HepG2 (cell line): Measurements from ENCODE around the gene PTPN3. TPM values are rescaled to one million over a fixed set of nuclear protein-coding genes. Genes with fewer than 3 reads are reported as not detected.

ENCODE experiments used
- ATAC-seq: fragments of 200-7000 bp; cut with Tn5 transposase; 3 replicates; pipeline ENCODE4 v1.9.1; 2020; ENCODE audit warnings: mild to moderate bottlenecking, moderate library complexity
- BruUV-seq: library from RNA; stranded (reverse); fragments of 400-500 nt; replicated peaks from 2 replicates; lab custom pipeline; 2021; lab: Mats Ljungman, UMichigan
- CTCF ChIA-PET: fragments of 300-600 bp; formaldehyde crosslinking; extraction: SDS; loops from one replicate; lab custom pipeline; 2021; ENCODE audit warnings: low total read pairs, inconsistent platforms, low intra/inter-chr PET ratio; lab: Yijun Ruan, JAX
- POLR2A ChIA-PET: fragments of 350-600 bp; sonication (Branson Sonifier 250); formaldehyde crosslinking; loops from one replicate; lab custom pipeline; 2020; ENCODE audit warnings: antibody characterized with exemption, inconsistent platforms; lab: Yijun Ruan, JAX
- DNase-seq: peaks from one replicate; pipeline ENCODE4 v3.0.0-alpha.2; 2015; ENCODE audit warnings: low spot score
- FAIRE-seq: peaks from 3 replicates; lab custom pipeline; 2011; peaks lifted over from hg19 to GRCh38; lab: Jason Lieb, UNC
- H2AFZ ChIP-seq: one replicate; pipeline ENCODE4 v1.6.1; 2011; ENCODE audit warnings: low read length, inconsistent platforms
- H3K27ac ChIP-seq: fragments of 300-600 bp; 3 replicates; pipeline ENCODE4 v1.8.0; 2011; ENCODE audit warnings: mixed run types, mild to moderate bottlenecking, mixed read lengths, low read length, inconsistent platforms; ENCODE audit not compliant: insufficient read depth; ENCODE audit errors: extremely low read length
- H3K27me3 ChIP-seq, 2 experiments: fragments of 200-600 bp in 1 of 2; 2 replicates in 1 of 2; 3 replicates in 1 of 2; pipeline versions ENCODE4 v1.6.0 to v1.8.0; 2011; ENCODE audit warnings: low read length in 2 of 2, mild to moderate bottlenecking in 2 of 2, moderate library complexity in 2 of 2, inconsistent platforms in 1 of 2; ENCODE audit not compliant: insufficient read depth in 2 of 2, control insufficient read depth in 1 of 2
- H3K36me3 ChIP-seq, 2 experiments: fragments of 200-600 bp in 1 of 2; replicated peaks in 1 of 2; 2 replicates in 1 of 2; 3 replicates in 1 of 2; pipeline versions ENCODE4 v1.5.1 to v1.8.0; 2011; ENCODE audit warnings: low read length in 2 of 2, inconsistent platforms in 1 of 2; ENCODE audit not compliant: insufficient read depth in 2 of 2, control insufficient read depth in 1 of 2
- H3K4me1 ChIP-seq: 2 replicates; pipeline ENCODE4 v1.5.1; 2012; ENCODE audit warnings: low read length, inconsistent platforms; ENCODE audit not compliant: insufficient read depth
- H3K4me2 ChIP-seq: 2 replicates; pipeline ENCODE4 v1.6.0; 2011; ENCODE audit warnings: low read depth, low read length, inconsistent platforms
- H3K4me3 ChIP-seq, 3 experiments: fragments of 200-600 bp in 1 of 3; sonication (generic), shearing (Covaris generic) in 1 of 3; replicated peaks in 1 of 3; 2 replicates each; pipeline ENCODE4 v1.5.1; 2011 to 2016; ENCODE audit warnings: low read length in 3 of 3, inconsistent platforms in 2 of 3, low read depth in 2 of 3, mild to moderate bottlenecking in 2 of 3, control low read depth in 1 of 3, mixed read lengths in 1 of 3; ENCODE audit not compliant: insufficient read depth in 1 of 3
- H3K79me2 ChIP-seq: one replicate; pipeline ENCODE4 v1.6.1; 2011; ENCODE audit warnings: low read length, inconsistent platforms; ENCODE audit not compliant: insufficient read depth
- H3K9ac ChIP-seq: 2 replicates; pipeline ENCODE4 v1.6.0; 2011; ENCODE audit warnings: mild to moderate bottlenecking, low read depth, low read length, inconsistent platforms; ENCODE audit not compliant: insufficient read depth
- H3K9me3 ChIP-seq: 2 replicates; pipeline ENCODE4 v1.5.1; 2012; ENCODE audit warnings: mild to moderate bottlenecking, low read length
- H4K20me1 ChIP-seq: 2 replicates; pipeline ENCODE4 v1.6.0; 2011; ENCODE audit warnings: inconsistent platforms, mild to moderate bottlenecking, low read length, moderate library complexity; ENCODE audit not compliant: insufficient read depth
- ADNP ChIP-seq: sonication (generic); formaldehyde crosslinking; IDR thresholded peaks from 2 replicates; pipeline ENCODE4 v1.4.0; 2020; ENCODE audit warnings: missing genetic modification reagents
- CCAR2 ChIP-seq: fragments of 200-400 bp; formaldehyde crosslinking; optimal IDR thresholded peaks from 2 replicates; pipeline ENCODE3; 2018; ENCODE audit warnings: low read depth, mild to moderate bottlenecking, low read length, moderate library complexity
- SOX5 ChIP-seq: IDR thresholded peaks from 2 replicates; pipeline ENCODE4 v1.6.1; 2016; ENCODE audit warnings: borderline replicate concordance
- ZNF276 ChIP-seq: sonication (generic); formaldehyde crosslinking; IDR thresholded peaks from 2 replicates; pipeline ENCODE4 v1.4.0; 2020; ENCODE audit warnings: mild to moderate bottlenecking, low read depth, missing genetic modification reagents
- ZNF333 ChIP-seq: sonication (generic); formaldehyde crosslinking; IDR thresholded peaks from 2 replicates; pipeline ENCODE4 v1.4.0; 2020; ENCODE audit warnings: mild to moderate bottlenecking, missing genetic modification reagents, borderline replicate concordance
- ZNF33A ChIP-seq: sonication (generic); formaldehyde crosslinking; IDR thresholded peaks from 2 replicates; pipeline ENCODE4 v1.5.1; 2020; ENCODE audit warnings: missing genetic modification reagents, mild to moderate bottlenecking, moderate library complexity, borderline replicate concordance
- ZNF496 ChIP-seq: sonication (generic); formaldehyde crosslinking; IDR thresholded peaks from 2 replicates; pipeline ENCODE4 v1.8.1; 2023; ENCODE audit warnings: mild to moderate bottlenecking, moderate library complexity, missing genetic modification reagents; ENCODE audit not compliant: insufficient replicate concordance
- ZNF564 ChIP-seq: sonication (generic); formaldehyde crosslinking; IDR thresholded peaks from 2 replicates; pipeline ENCODE4 v1.8.1; 2023; ENCODE audit warnings: mild to moderate bottlenecking, missing genetic modification reagents
- ZNF652 ChIP-seq: IDR thresholded peaks from 2 replicates; pipeline ENCODE4 v1.6.1; 2016; ENCODE audit warnings: low read depth, borderline replicate concordance
- WGBS: methylation state at CpG from one replicate; pipeline ENCODE4 v1.1.6; 2017; ENCODE audit warnings: low lambda C conversion rate; 5-methylcytosine and 5-hydroxymethylcytosine counted together
- in situ Hi-C: cut with HindIII; loops from 2 replicates; pipeline ENCODE4 v1.10.0; 2017; ENCODE audit warnings: low pct_unique_long_range_greater_than_20kb; ENCODE audit not compliant: extremely low pct_ligation_motif_present
- intact Hi-C: fragments of 100-400 bp; cut with micrococcal nuclease; formaldehyde crosslinking; loops from one replicate; pipeline ENCODE4 v1.10.0; 2022; ENCODE audit not compliant: unreplicated experiment
- polyA plus RNA-seq, 8 experiments: library from polyadenylated mRNA; depleted of rRNA in 3 of 8; stranded (reverse) in 7 of 8; unstranded in 1 of 8; fragments of >200 nt; fragmentation: Illumina TruSeq in 4 of 8; extraction: Trizol in 4 of 8; gene quantifications; 2 replicates each; pipeline versions ENCODE4 v1.2.1 to v1.2.3, GENCODE V29; 2011 to 2016; ENCODE audit warnings: low read depth in 4 of 8, missing spikeins in 1 of 8, mixed read lengths in 1 of 8; ENCODE audit not compliant: insufficient read depth in 1 of 8
- total RNA-seq, 5 experiments: library from RNA; depleted of rRNA; stranded (reverse); fragments of >200 nt; fragmentation: Illumina TruSeq; extraction: Trizol; gene quantifications; 2 replicates each; pipeline ENCODE4 v1.2.3, GENCODE V29; 2016; ENCODE audit warnings: low read depth in 1 of 5
- TF ChIP-seq, protein P1 (sequence below): sonication (generic); formaldehyde crosslinking; IDR thresholded peaks from 2 replicates; pipeline ENCODE4 v1.5.1; 2020; ENCODE audit warnings: mild to moderate bottlenecking, missing genetic modification reagents, moderate library complexity
- TF ChIP-seq, protein P2 (sequence below): sonication (generic); formaldehyde crosslinking; IDR thresholded peaks from 2 replicates; pipeline ENCODE4 v1.5.0; 2020; ENCODE audit warnings: missing genetic modification reagents
- TF ChIP-seq, protein P3 (sequence below): IDR thresholded peaks from 2 replicates; pipeline ENCODE4 v1.6.1; 2016; ENCODE audit warnings: missing biosample characterization, missing genetic modification reagents, low read depth
- TF ChIP-seq, protein P4 (sequence below): fragments of 450-650 bp; IDR thresholded peaks from 2 replicates; pipeline ENCODE4 v1.6.1; 2017; ENCODE audit warnings: mild to moderate bottlenecking

PTPN3 gene
- total and polyA plus RNA-seq, 2 of the 13 experiments (the other 11 are each of a cell fraction or from before 2014, with no cell fraction given), result 5.6 to 20.5 TPM

DNA sequence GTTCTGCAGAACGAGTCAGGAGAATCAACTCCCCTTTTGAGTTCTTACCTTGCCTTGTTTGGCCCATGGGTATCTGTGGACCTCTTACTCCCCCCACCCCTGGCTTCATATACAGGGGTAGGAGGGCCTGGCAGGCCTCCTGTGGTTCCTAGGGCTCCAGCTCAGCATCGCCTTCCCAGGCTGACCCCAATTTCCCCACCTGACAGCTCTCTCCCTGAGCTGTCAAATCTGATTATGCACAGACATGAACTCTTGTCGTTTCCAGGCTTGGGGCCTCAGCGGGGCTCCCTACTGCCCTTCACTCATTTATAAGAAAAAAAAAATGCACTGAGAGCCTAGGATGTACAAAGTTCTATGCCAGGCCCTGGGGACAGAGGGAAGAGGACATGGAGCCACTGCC is 67.9 kb downstream of the PTPN3 start:
- intact Hi-C loops (no loop called here), in situ Hi-C loops (no loop called here)
- Histone ChIP-seq H3K36me3 (peaks cover 6 to 50% of the 10 kb centered on the region in 2 experiments), H3K27me3 (no peaks in the 10 kb centered on the region), H3K4me3 (no peak overlapping the region), H2AFZ (no peak overlapping the region), H3K4me1 (no peaks in the 10 kb centered on the region), H3K27ac (no peak overlapping the region), H4K20me1 (no peaks in the 10 kb centered on the region), H3K79me2 (no peaks in the 10 kb centered on the region), H3K9ac (no peak overlapping the region), H3K4me2 (no peak overlapping the region), H3K9me3 (no peaks in the 10 kb centered on the region)
- no TSS peak for BruUV-seq
- ChIA-PET POLR2A (no interaction called here), CTCF (no interaction called here)
- WGBS, result 96% methylated on average over 4 of the region's 4 CpGs
- DNase-seq, result no peak
- no peak for ATAC-seq
- FAIRE-seq, result no peak
- TF ChIP-seq, protein P1, sequence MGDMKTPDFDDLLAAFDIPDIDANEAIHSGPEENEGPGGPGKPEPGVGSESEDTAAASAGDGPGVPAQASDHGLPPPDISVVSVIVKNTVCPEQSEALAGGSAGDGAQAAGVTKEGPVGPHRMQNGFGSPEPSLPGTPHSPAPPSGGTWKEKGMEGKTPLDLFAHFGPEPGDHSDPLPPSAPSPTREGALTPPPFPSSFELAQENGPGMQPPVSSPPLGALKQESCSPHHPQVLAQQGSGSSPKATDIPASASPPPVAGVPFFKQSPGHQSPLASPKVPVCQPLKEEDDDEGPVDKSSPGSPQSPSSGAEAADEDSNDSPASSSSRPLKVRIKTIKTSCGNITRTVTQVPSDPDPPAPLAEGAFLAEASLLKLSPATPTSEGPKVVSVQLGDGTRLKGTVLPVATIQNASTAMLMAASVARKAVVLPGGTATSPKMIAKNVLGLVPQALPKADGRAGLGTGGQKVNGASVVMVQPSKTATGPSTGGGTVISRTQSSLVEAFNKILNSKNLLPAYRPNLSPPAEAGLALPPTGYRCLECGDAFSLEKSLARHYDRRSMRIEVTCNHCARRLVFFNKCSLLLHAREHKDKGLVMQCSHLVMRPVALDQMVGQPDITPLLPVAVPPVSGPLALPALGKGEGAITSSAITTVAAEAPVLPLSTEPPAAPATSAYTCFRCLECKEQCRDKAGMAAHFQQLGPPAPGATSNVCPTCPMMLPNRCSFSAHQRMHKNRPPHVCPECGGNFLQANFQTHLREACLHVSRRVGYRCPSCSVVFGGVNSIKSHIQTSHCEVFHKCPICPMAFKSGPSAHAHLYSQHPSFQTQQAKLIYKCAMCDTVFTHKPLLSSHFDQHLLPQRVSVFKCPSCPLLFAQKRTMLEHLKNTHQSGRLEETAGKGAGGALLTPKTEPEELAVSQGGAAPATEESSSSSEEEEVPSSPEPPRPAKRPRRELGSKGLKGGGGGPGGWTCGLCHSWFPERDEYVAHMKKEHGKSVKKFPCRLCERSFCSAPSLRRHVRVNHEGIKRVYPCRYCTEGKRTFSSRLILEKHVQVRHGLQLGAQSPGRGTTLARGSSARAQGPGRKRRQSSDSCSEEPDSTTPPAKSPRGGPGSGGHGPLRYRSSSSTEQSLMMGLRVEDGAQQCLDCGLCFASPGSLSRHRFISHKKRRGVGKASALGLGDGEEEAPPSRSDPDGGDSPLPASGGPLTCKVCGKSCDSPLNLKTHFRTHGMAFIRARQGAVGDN (CRISPR knock-in tag), result no peak
- TF ChIP-seq, protein P2, sequence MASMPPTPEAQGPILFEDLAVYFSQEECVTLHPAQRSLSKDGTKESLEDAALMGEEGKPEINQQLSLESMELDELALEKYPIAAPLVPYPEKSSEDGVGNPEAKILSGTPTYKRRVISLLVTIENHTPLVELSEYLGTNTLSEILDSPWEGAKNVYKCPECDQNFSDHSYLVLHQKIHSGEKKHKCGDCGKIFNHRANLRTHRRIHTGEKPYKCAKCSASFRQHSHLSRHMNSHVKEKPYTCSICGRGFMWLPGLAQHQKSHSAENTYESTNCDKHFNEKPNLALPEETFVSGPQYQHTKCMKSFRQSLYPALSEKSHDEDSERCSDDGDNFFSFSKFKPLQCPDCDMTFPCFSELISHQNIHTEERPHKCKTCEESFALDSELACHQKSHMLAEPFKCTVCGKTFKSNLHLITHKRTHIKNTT (CRISPR knock-in tag), result no peak
- TF ChIP-seq, protein P3, sequence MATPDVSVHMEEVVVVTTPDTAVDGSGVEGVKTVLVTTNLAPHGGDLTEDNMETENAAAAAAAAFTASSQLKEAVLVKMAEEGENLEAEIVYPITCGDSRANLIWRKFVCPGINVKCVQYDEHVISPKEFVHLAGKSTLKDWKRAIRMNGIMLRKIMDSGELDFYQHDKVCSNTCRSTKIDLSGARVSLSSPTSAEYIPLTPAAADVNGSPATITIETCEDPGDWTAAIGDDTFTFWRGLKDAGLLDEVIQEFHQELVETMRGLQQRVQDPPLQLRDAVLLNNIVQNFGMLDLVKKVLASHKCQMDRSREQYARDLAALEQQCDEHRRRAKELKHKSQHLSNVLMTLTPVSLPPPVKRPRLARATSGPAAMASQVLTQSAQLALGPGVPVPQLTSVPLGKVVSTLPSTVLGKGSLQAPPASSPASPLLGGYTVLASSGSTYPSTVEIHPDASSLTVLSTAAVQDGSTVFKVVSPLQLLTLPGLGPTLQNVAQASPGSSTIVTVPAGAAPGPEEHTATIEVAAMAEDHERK (CRISPR knock-in tag), result no peak
- no peak for TF ChIP-seq ADNP (CRISPR knock-in tag)
- no peak for TF ChIP-seq ZNF652 (CRISPR knock-in tag)
- TF ChIP-seq, protein P4, sequence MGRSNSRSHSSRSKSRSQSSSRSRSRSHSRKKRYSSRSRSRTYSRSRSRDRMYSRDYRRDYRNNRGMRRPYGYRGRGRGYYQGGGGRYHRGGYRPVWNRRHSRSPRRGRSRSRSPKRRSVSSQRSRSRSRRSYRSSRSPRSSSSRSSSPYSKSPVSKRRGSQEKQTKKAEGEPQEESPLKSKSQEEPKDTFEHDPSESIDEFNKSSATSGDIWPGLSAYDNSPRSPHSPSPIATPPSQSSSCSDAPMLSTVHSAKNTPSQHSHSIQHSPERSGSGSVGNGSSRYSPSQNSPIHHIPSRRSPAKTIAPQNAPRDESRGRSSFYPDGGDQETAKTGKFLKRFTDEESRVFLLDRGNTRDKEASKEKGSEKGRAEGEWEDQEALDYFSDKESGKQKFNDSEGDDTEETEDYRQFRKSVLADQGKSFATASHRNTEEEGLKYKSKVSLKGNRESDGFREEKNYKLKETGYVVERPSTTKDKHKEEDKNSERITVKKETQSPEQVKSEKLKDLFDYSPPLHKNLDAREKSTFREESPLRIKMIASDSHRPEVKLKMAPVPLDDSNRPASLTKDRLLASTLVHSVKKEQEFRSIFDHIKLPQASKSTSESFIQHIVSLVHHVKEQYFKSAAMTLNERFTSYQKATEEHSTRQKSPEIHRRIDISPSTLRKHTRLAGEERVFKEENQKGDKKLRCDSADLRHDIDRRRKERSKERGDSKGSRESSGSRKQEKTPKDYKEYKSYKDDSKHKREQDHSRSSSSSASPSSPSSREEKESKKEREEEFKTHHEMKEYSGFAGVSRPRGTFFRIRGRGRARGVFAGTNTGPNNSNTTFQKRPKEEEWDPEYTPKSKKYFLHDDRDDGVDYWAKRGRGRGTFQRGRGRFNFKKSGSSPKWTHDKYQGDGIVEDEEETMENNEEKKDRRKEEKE, result no peak
- TF ChIP-seq SOX5 (CRISPR knock-in tag), result no peak
- no peak for TF ChIP-seq ZNF33A
- TF ChIP-seq ZNF333 (CRISPR knock-in tag), result no peak
- no peak for TF ChIP-seq ZNF496 (CRISPR knock-in tag)
- no peak for TF ChIP-seq ZNF564 (CRISPR knock-in tag)
- no peak for TF ChIP-seq ZNF276 (CRISPR knock-in tag)
- TF ChIP-seq CCAR2, result no peak
